ENCODE results near the gene ZNF485. TPM values are rescaled to one million over a fixed set of nuclear protein-coding genes. Genes with fewer than 3 reads are reported as not detected.
A peak's percentile ranks its signal among the peaks of the same experiment; 100 is the strongest.

Gene ZNF485
- polyA plus RNA-seq, 4 donors, result 4.4 to 5.3 (median 4.7) TPM

DNA sequence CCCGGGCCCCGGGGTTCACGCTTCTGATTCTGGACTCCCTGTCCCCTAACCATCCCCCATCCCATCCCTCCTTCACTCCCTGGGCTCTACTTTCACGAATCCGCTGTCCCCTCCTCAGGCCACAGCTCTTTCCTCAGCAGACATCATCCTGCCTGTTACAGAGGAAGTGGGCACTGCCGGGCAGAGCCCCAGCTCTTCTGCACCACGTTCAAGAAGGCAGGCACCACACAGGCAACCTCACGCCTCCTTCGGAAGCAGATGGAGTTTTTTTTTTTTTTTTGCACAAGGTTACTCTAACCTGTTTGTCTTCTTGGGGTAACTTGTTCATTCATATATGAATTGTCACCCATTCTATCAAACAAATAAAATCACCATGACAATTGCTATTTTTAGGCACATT, 60.3 kb downstream of the ZNF485 start:
- DNase-seq (ENCODE audit: low read depth in 4 of 4, low spot score in 3 of 4), result no peak

DNA sequence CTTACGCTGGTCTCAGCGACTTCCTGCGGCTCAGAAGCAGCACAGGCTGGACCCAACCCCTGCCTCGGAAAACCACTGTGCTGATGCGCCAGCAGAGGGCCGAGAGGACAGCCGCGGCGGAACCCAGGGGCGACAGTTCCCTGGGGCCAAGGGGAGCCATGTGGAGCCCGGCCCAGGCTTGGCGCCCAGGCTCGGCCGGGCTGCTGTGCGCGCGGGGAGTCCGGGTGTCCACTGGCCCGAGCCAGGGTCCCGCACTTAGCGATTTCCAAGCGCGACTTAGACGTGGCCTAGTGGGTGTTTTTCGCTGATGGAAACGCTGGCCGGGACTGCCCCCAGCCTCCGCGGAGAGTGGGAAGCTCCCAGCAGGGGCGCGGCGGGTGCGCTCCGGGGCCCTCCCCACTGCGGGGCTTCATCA, 61.1 kb downstream of the ZNF485 start:
- peak in 1 of 4 donors; percentile 22 for DNase-seq (ENCODE audit: low read depth in 4 of 4, low spot score in 3 of 4)

Other genes starting within 250 kb of the ZNF485 start
- gene FXYD4, start 234.8 kb upstream of the ZNF485 start, polyA plus RNA-seq (ENCODE audit: insufficient read length in 4 of 4), result 1 to 10 TPM in 1 of 4 donors, under 1 TPM in 2, not detected in 1; 0.23 to 1.5 (median 0.50) TPM
- gene HNRNPF, start 197.3 kb upstream of the ZNF485 start, polyA plus RNA-seq (ENCODE audit: insufficient read length in 4 of 4), result 100 to 1,000 TPM; 151 to 224 (median 221) TPM
- gene ZNF487, start 169.3 kb upstream of the ZNF485 start, polyA plus RNA-seq (ENCODE audit: insufficient read length in 4 of 4), result 10 to 100 TPM in 3 of 4 donors, 1 to 10 TPM in 1; 8.4 to 12.2 (median 10.9) TPM
- 10 to 100 TPM; 10.4 to 13.8 (median 12.2) TPM for gene ZNF239, start 31.8 kb upstream of the ZNF485 start, polyA plus RNA-seq (ENCODE audit: insufficient read length in 4 of 4)
- 10 to 100 TPM; 61.9 to 76.7 (median 65.7) TPM for gene ZNF32, start 42.4 kb downstream of the ZNF485 start, polyA plus RNA-seq (ENCODE audit: insufficient read length in 4 of 4)